ENCODE measurements around the gene GPANK1. TPM values are rescaled to one million over a fixed set of nuclear protein-coding genes. Genes with fewer than 3 reads are reported as not detected.

Gene GPANK1
- total and polyA plus RNA-seq, 2 of the 4 experiments (the other 2 are of a cell fraction) = 6.1 to 13.8 TPM

DNA sequence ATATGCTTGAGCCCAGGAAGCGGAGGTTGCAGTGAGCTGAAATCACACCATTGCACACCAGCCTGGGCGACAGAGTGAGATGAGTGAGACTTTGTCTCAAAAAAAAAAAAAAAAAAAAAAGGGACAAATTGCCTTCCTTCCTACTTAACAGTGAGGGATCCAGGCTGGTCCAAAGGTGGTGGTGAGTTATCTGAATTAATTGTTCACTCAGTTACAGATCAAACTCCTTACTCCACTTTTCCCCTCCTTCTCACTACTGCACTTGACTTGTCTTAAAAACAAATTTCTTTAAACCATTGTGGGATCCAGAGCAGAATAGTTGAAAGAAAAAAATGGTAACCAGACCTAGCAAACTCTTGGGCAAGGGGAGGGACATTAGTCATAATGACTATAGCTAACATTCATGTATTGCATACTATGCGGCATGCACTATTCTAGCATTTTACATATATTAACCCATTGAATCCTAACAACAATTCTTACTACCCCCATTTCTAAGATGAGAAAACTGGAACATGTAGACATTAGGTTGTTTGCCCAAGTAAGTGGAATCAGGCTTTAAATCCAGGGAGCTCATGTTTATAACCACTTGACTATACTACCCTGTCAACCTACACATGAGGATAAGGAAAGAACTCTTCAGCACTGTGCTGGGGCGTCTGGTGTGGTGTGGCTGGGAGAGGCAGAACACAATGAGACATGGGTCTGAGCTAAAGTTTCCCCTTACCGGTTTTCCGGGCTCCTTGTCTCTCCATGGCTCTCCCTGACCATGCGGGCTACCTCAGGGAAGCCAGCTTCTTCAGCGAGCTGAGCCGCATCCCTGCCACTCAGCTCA, 1.5 kb downstream of the GPANK1 start (continued):
- TF ChIP-seq, protein P1, sequence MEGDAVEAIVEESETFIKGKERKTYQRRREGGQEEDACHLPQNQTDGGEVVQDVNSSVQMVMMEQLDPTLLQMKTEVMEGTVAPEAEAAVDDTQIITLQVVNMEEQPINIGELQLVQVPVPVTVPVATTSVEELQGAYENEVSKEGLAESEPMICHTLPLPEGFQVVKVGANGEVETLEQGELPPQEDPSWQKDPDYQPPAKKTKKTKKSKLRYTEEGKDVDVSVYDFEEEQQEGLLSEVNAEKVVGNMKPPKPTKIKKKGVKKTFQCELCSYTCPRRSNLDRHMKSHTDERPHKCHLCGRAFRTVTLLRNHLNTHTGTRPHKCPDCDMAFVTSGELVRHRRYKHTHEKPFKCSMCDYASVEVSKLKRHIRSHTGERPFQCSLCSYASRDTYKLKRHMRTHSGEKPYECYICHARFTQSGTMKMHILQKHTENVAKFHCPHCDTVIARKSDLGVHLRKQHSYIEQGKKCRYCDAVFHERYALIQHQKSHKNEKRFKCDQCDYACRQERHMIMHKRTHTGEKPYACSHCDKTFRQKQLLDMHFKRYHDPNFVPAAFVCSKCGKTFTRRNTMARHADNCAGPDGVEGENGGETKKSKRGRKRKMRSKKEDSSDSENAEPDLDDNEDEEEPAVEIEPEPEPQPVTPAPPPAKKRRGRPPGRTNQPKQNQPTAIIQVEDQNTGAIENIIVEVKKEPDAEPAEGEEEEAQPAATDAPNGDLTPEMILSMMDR (conservative IDR thresholded peaks at IDR 0.05; ENCODE audit: low read depth, low read length) = no peak
- TF ChIP-seq MAZ (IDR thresholded peaks at IDR 0.05; ENCODE audit: borderline replicate concordance, low read depth, low read length) = no peak
- TF ChIP-seq NFE2L2 (IDR thresholded peaks at IDR 0.05; ENCODE audit: low read depth, low read length) = no peak

All from IMR-90 (cell line).